Measurements from ENCODE around the gene CRKL.
"Not testable (repeated sequence)": the region's sequence is repeated elsewhere in the genome, so short reads cannot be mapped to it uniquely, and the experiment has no call there.

Gene CRKL

DNA sequence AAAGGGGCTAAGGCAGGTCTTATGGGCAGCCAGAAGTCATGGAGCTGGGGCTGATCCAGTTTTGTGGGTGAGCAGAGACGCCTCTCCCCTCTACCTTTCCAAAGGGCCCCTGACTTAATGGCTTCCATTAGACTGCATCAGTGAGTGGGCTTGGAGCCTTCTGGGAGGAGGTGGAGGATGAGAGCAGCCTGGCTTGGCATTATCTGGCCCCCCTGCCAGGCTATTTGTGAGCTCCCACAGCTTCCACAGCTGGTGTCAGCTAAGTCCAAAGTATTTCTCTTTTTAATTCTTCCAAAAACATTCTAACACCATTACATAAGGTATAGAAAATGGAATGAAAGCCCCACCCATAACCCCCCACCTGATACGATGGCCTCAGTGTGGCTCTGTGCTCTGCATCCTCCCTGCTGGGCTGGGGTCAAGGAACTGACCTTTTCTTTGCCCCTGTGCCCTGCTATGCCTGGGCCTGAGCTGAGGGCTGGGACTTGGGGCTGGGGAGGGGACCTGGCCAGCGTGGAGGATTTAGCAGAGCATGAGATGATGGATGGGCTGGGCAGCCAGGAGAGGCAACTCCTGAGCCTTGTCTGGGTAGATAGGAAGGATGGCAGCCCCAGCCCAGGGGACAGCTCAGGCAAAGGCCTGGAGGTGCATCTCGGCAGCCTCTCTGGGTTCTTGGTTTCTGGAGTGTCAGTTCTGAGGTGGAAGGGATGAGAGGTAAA is 53.9 kb downstream of the CRKL start:
- TF ChIP-seq, protein P1, sequence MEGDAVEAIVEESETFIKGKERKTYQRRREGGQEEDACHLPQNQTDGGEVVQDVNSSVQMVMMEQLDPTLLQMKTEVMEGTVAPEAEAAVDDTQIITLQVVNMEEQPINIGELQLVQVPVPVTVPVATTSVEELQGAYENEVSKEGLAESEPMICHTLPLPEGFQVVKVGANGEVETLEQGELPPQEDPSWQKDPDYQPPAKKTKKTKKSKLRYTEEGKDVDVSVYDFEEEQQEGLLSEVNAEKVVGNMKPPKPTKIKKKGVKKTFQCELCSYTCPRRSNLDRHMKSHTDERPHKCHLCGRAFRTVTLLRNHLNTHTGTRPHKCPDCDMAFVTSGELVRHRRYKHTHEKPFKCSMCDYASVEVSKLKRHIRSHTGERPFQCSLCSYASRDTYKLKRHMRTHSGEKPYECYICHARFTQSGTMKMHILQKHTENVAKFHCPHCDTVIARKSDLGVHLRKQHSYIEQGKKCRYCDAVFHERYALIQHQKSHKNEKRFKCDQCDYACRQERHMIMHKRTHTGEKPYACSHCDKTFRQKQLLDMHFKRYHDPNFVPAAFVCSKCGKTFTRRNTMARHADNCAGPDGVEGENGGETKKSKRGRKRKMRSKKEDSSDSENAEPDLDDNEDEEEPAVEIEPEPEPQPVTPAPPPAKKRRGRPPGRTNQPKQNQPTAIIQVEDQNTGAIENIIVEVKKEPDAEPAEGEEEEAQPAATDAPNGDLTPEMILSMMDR (IDR thresholded peaks at IDR 0.05): no peak
- Histone ChIP-seq H3K27ac (no peak overlapping the region), H3K4me1 (ENCODE audit: control insufficient read depth in 1 of 2, insufficient read depth in 1 of 2, low read depth in 1 of 2, low read length in 1 of 2) (peaks cover 6 to 10% of the 10 kb centered on the region in 2 experiments), H3K27me3 (peaks cover 5% of the 10 kb centered on the region), H3K4me3 (ENCODE audit: low read depth in 1 of 2, low read length in 1 of 2) (no peak overlapping the region), H3K9me3 (no peaks in the 10 kb centered on the region), H3K36me3 (no peaks in the 10 kb centered on the region)

DNA sequence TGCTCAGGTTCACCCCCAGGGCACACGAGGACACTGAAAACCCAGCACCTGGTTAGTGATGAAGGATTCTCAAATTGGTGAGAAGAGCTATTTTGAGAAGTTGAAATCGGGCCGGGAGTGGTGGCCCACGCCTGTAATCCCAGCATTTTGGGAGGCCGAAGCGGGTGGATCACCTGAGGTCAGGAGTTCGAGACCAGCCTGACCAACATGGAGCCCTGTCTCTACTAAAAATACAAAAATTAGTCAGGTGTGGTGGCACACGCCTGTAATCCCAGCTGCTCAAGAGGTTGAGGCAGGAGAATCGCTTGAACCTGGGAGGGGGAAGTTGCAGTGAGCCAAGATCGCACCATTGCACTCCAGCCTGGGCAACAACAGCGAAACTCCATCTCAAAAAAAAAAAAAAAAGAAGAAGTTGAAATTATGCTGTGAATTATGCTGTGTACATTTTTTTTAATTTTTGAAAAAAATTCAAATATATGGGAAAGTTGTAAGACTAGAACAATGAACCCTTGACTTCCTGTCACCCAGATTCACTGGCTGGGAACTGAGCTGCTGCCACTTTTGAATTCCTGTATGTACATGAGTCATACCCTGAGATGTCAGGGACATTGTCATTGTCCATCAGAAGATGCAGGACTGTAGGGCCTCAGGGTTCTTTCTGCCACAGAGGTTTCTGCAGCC is 54.9 kb downstream of the CRKL start:
- not testable (repeated sequence) for H3K9me3 ChIP-seq; H3K27me3 ChIP-seq; H3K4me3 ChIP-seq (ENCODE audit: low read depth in 1 of 2, low read length in 1 of 2); H3K4me1 ChIP-seq (ENCODE audit: control insufficient read depth in 1 of 2, insufficient read depth in 1 of 2, low read depth in 1 of 2, low read length in 1 of 2); H3K36me3 ChIP-seq; H3K27ac ChIP-seq

DNA sequence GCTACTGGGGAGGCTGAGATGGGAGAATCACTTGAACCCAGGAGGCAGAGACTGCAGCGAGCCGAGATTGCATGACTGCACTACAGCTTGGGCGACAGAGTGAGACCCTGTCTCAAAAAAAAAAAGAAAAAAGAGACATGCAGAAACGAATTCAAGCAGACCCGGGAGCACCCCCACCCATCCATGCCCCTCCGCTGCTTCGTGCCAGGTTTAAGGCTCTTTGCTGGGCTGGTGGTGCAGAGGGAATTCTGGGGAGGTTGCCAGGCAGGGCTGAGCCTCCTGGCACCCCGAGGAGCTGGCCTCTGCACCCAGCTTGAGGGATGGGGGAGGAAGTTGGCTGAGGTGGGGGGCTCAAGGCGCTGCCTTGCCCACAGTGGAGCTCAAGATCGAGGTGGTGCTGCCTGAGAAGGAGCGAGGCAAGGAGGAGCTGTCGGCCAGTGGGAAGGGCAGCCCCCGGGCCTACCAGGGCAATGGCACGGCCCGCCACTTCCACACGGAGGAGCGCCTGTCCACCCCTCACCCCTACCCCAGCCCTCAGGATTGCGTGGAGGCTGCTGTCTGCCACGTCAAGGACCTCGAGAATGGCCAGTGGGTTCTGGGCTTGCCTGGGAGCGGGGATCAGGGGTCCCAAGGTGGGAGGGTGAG is 55.8 kb downstream of the CRKL start:
- no peaks in the 10 kb centered on the region for H3K27me3 ChIP-seq
- H3K4me3 ChIP-seq (ENCODE audit: low read depth in 1 of 2, low read length in 1 of 2): no peak overlapping the region
- H3K27ac ChIP-seq: no peak overlapping the region
- no peaks in the 10 kb centered on the region for H3K9me3 ChIP-seq
- H3K4me1 ChIP-seq (ENCODE audit: control insufficient read depth in 1 of 2, insufficient read depth in 1 of 2, low read depth in 1 of 2, low read length in 1 of 2): peaks cover 5 to 7% of the 10 kb centered on the region in 2 experiments
- TF ChIP-seq, protein P1 (IDR thresholded peaks at IDR 0.05): no peak
- no peaks in the 10 kb centered on the region for H3K36me3 ChIP-seq

DNA sequence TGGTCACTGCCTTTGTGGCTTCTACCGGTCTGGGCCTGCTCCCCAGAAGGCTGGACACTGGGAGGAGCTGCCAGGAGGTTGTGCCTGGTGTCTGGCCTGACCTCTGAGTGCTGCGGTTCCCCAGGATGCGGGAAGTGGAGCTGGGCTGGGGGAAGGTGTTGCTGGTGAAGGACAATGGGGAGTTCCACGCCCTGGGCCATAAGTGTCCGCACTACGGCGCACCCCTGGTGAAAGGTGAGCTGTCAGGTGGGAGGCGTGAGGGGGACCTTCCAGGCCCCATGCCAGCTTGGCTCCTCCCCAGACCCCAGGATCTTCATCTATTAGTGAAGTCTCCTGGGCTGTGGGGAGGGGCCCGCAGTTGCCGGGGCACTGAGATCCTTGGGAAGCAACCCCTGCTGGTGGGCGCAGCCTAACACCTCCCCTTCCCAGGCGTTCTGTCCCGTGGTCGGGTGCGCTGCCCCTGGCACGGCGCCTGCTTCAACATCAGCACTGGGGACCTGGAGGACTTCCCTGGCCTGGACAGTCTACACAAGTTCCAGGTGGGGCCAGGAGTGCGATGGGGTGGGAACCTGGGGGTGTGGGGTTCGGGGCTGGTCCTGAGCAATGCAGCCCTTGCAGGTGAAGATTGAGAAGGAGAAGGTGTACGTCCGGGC is 56.6 kb downstream of the CRKL start:
- H3K36me3 ChIP-seq: no peaks in the 10 kb centered on the region
- H3K27me3 ChIP-seq: no peaks in the 10 kb centered on the region
- no peak overlapping the region for H3K27ac ChIP-seq
- no peak overlapping the region for H3K4me3 ChIP-seq (ENCODE audit: low read depth in 1 of 2, low read length in 1 of 2)
- H3K9me3 ChIP-seq: no peaks in the 10 kb centered on the region
- no peaks in the 10 kb centered on the region for H3K4me1 ChIP-seq (ENCODE audit: control insufficient read depth in 1 of 2, insufficient read depth in 1 of 2, low read depth in 1 of 2, low read length in 1 of 2)
- TF ChIP-seq, protein P1 (IDR thresholded peaks at IDR 0.05): no peak

DNA sequence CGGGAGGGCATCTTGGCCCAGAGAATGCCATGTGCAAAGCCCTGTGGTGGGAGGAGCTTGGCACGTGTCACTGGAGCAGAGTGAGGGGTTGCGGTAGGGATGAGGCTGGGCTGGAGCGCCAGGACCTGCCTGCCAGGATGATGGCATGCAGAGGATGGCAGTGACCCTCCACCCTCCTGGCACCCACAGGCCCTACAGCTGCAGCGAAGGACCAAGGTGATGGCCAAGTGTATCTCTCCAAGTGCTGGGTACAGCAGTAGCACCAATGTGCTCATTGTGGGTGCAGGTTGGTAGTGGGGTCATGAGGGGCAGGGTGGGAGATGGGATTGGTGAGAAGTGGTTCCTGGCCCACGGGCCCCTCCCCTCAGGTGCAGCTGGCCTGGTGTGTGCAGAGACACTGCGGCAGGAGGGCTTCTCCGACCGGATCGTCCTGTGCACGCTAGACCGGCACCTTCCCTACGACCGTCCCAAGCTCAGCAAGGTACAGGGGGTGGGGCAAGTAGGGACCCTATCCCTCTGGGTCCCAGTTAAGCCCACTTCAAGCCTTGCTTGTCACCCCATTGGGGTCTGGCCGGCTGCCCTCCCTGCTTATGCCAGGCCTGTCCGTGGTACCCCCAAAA is 57.2 kb downstream of the CRKL start:
- TF ChIP-seq, protein P1 (IDR thresholded peaks at IDR 0.05): no peak
- peaks cover 4% of the 10 kb centered on the region for H3K27me3 ChIP-seq
- H3K36me3 ChIP-seq: no peaks in the 10 kb centered on the region
- H3K9me3 ChIP-seq: no peaks in the 10 kb centered on the region
- no peak overlapping the region for H3K4me3 ChIP-seq (ENCODE audit: low read depth in 1 of 2, low read length in 1 of 2)
- H3K4me1 ChIP-seq (ENCODE audit: control insufficient read depth in 1 of 2, insufficient read depth in 1 of 2, low read depth in 1 of 2, low read length in 1 of 2): peaks cover 1 to 4% of the 10 kb centered on the region in 2 experiments
- no peak overlapping the region for H3K27ac ChIP-seq

Measured in neutrophil (primary cell).